Smooth muscle cell (in vitro differentiated cells): ENCODE measurements around the gene KRT81. TPM values are rescaled to one million over a fixed set of nuclear protein-coding genes. Genes with fewer than 3 reads are reported as not detected.
"Not testable (repeated sequence)": the region's sequence is repeated elsewhere in the genome, so short reads cannot be mapped to it uniquely, and the experiment has no call there.

Experiments
- DNase-seq: peaks from one replicate; lab custom pipeline; 2025; ENCODE audit not compliant: unreplicated experiment; lab: John Stamatoyannopoulos, UW
- H2AFZ ChIP-seq: fragments of 200-600 bp; sonication (generic); 2 replicates; pipeline ENCODE4 v1.6.0; 2016; ENCODE audit warnings: antibody characterized with exemption, low read depth, mild to moderate bottlenecking
- H3F3A ChIP-seq: fragments of 200-600 bp; sonication (generic); 2 replicates; pipeline ENCODE4 v1.6.0; 2017; ENCODE audit warnings: antibody characterized with exemption, low read depth
- H3K27ac ChIP-seq: fragments of 200-600 bp; sonication (generic); 2 replicates; pipeline ENCODE4 v1.5.1; 2016; ENCODE audit warnings: low read depth, mild to moderate bottlenecking
- H3K27me3 ChIP-seq: fragments of 200-600 bp; sonication (generic); 2 replicates; pipeline ENCODE4 v1.6.1; 2016; ENCODE audit warnings: low read depth, mild to moderate bottlenecking
- H3K36me3 ChIP-seq: fragments of 200-600 bp; sonication (generic); 2 replicates; pipeline ENCODE4 v1.5.1; 2016; ENCODE audit warnings: low read depth
- H3K4me1 ChIP-seq: fragments of 200-600 bp; sonication (generic); 2 replicates; pipeline ENCODE4 v1.5.1; 2016; ENCODE audit warnings: low read depth
- H3K4me2 ChIP-seq: fragments of 200-600 bp; sonication (generic); 2 replicates; pipeline ENCODE4 v1.6.0; 2016; ENCODE audit warnings: mild to moderate bottlenecking
- H3K4me3 ChIP-seq: fragments of 200-600 bp; sonication (generic); 2 replicates; pipeline ENCODE4 v1.5.1; 2016; ENCODE audit warnings: mild to moderate bottlenecking
- H3K79me2 ChIP-seq: fragments of 200-600 bp; sonication (generic); 2 replicates; pipeline ENCODE4 v1.6.0; 2016; ENCODE audit warnings: low read depth, mild to moderate bottlenecking
- H3K9ac ChIP-seq: fragments of 200-600 bp; sonication (generic); 2 replicates; pipeline ENCODE4 v1.6.0; 2016; ENCODE audit warnings: low read depth
- H3K9me3 ChIP-seq: fragments of 200-600 bp; sonication (generic); replicated peaks from 2 replicates; pipeline ENCODE4 v1.5.1; 2016; ENCODE audit warnings: low read depth
- H4K20me1 ChIP-seq: fragments of 200-600 bp; sonication (generic); 2 replicates; pipeline ENCODE4 v1.6.0; 2016; ENCODE audit warnings: low read depth
- WGBS: methylation state at CpG from one replicate; pipeline ENCODE4 v1.1.7; 2016; ENCODE audit warnings: low lambda C conversion rate; 5-methylcytosine and 5-hydroxymethylcytosine counted together
- polyA plus RNA-seq: library from polyadenylated mRNA; unstranded; fragments of >200 nt; fragmentation: Nextera tagmentation; extraction: Ambion mirVana; gene quantifications from 2 replicates; pipeline ENCODE4 v1.2.1, GENCODE V29; 2016
- total RNA-seq: library from RNA; depleted of rRNA; stranded (reverse); fragments of >200 nt; gene quantifications from 2 replicates; pipeline ENCODE4 v1.2.3, GENCODE V29; 2014
- TF ChIP-seq, protein P1 (sequence below): fragments of 200-600 bp; sonication (generic); IDR thresholded peaks from 2 replicates; pipeline ENCODE4 v1.5.1; 2017; ENCODE audit warnings: borderline replicate concordance, mild to moderate bottlenecking, antibody characterized with exemption; ENCODE audit not compliant: insufficient read depth, poor library complexity, severe bottlenecking

Gene KRT81
- total and polyA plus RNA-seq, 2 experiments from 2014 or later, result 0.49 to 1.4 TPM

DNA sequence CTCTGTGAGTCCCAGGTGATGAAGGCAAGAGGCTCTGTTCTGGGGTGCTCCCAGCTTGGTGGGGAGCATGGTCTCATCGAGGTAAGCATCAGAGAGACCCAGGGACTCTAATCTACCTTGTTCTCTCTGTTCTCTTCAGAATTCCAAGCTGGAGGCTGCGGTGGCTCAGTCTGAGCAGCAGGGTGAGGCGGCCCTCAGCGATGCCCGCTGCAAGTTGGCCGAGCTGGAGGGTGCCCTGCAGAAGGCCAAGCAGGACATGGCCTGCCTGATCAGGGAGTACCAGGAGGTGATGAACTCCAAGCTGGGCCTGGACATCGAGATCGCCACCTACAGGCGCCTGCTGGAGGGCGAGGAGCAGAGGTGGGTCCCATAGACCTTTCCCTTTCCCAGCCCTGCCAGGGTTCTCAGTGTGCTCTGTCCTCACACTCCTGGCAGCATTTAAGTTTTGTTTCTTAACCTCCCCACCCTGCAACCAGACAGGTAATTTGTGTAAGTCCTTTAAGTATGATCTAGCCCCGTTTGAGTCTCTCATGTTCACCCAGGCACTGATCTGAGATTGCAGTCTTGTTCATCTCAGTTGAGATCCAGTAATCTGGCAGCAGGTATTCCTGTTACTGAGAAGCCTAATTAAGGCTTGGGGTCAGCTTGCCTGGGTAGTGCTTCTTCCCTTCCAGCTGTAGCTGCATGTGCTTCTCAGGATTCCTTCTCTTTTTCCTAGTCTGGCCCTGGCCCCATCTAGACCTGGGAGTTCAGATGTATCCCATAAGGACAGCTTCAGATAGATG lies 14.8 kb upstream of the KRT81 start:
- no peaks in the 10 kb centered on the region for H4K20me1 ChIP-seq
- H3K27ac ChIP-seq, result no peak overlapping the region
- H3F3A ChIP-seq, result no peaks in the 10 kb centered on the region
- 60% methylated on average over 11 of the region's 11 CpGs for WGBS
- no peak overlapping the region for H2AFZ ChIP-seq
- H3K27me3 ChIP-seq, result peaks cover 21% of the 10 kb centered on the region
- H3K79me2 ChIP-seq, result no peaks in the 10 kb centered on the region
- peaks cover 4% of the 10 kb centered on the region for H3K4me1 ChIP-seq
- DNase-seq, result no peak
- no peak overlapping the region for H3K9ac ChIP-seq
- TF ChIP-seq, protein P1, sequence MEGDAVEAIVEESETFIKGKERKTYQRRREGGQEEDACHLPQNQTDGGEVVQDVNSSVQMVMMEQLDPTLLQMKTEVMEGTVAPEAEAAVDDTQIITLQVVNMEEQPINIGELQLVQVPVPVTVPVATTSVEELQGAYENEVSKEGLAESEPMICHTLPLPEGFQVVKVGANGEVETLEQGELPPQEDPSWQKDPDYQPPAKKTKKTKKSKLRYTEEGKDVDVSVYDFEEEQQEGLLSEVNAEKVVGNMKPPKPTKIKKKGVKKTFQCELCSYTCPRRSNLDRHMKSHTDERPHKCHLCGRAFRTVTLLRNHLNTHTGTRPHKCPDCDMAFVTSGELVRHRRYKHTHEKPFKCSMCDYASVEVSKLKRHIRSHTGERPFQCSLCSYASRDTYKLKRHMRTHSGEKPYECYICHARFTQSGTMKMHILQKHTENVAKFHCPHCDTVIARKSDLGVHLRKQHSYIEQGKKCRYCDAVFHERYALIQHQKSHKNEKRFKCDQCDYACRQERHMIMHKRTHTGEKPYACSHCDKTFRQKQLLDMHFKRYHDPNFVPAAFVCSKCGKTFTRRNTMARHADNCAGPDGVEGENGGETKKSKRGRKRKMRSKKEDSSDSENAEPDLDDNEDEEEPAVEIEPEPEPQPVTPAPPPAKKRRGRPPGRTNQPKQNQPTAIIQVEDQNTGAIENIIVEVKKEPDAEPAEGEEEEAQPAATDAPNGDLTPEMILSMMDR, result peak; percentile 22
- no peak overlapping the region for H3K4me2 ChIP-seq
- H3K9me3 ChIP-seq, result no peaks in the 10 kb centered on the region
- no peaks in the 10 kb centered on the region for H3K36me3 ChIP-seq
- no peak overlapping the region for H3K4me3 ChIP-seq

DNA sequence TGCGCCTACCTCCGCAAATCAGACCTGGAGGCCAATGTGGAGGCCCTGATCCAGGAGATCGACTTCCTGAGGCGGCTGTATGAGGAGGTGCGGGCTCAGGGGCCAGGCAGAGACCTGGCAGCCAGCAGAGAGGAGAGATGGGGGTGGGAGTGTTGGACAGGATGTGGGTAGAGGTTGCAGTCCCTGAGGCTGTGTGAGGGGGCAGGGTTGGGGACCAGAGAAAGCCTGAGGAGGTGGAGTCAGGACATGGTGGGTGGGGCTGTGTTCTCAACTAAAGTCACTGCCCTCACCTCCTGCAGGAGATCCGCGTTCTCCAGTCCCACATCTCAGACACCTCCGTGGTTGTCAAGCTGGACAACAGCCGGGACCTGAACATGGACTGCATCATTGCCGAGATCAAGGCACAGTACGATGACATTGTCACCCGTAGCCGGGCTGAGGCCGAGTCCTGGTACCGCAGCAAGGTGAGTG lies 13.6 kb upstream of the KRT81 start:
- H3K4me1 ChIP-seq, H3K27ac ChIP-seq, H4K20me1 ChIP-seq, H3F3A ChIP-seq, H3K9ac ChIP-seq, DNase-seq, H2AFZ ChIP-seq, H3K4me2 ChIP-seq, H3K4me3 ChIP-seq, H3K9me3 ChIP-seq, H3K79me2 ChIP-seq, H3K36me3 ChIP-seq: not testable (repeated sequence)
- peaks cover 32% of the 10 kb centered on the region for H3K27me3 ChIP-seq
- WGBS, result 85% methylated on average over 15 of the region's 15 CpGs

DNA sequence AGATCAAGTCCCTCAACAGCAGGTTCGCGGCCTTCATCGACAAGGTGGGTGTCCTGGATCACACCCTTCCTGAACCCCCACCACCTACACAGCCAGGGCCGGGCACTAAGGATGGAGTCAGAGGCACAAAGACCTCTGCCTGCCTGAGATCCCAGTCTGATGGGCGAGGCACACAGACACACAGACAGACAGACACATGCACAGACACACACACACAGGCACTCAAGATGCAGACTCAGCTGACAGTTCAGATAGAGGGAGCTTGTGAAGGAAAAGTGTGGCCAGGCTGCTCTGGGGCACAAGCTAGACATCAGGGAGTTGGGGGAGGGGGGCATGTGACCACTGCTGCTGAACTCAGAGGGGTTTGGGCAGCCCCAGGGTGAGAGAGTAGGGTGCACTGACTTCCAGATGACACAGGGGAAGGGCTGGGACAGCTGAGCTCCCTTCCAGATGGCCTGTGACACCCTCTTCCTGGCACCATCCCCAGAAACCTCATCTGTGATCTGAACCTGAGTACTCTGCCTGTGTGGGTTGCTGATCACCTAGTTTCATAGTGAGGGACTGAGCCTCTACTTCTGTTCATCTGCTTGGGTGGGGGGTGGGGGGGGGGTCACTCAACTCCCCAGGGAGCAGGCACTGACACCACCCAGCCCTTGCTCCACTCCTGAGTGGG lies 11.0 kb upstream of the KRT81 start:
- not testable (repeated sequence) for H3K27ac ChIP-seq, H3K4me1 ChIP-seq, H3K79me2 ChIP-seq, H3K36me3 ChIP-seq, H3K4me3 ChIP-seq, H3K4me2 ChIP-seq, H3F3A ChIP-seq, H2AFZ ChIP-seq, DNase-seq, H4K20me1 ChIP-seq, H3K9ac ChIP-seq, H3K9me3 ChIP-seq
- peaks cover 45% of the 10 kb centered on the region for H3K27me3 ChIP-seq
- no CpG with 5 or more reads among the region's 5 CpGs for WGBS

DNA sequence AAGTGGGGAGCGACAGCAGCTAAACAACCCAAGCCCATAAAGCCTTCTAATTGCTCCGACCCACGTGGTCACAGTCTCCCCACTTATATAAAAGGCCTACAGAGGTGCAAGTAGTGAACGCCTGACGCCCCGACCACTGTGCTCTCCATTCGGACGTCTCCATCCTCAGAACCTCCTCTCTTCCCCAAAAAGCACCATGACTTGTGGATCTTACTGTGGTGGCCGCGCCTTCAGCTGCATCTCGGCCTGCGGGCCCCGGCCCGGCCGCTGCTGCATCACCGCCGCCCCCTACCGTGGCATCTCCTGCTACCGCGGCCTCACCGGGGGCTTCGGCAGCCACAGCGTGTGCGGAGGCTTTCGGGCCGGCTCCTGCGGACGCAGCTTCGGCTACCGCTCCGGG lies 10.4 kb upstream of the KRT81 start:
- H2AFZ ChIP-seq, H4K20me1 ChIP-seq, H3K9me3 ChIP-seq, H3K79me2 ChIP-seq, DNase-seq, H3K27ac ChIP-seq, H3K4me2 ChIP-seq, H3K4me3 ChIP-seq, H3K4me1 ChIP-seq, H3F3A ChIP-seq, H3K36me3 ChIP-seq, H3K9ac ChIP-seq: not testable (repeated sequence)
- H3K27me3 ChIP-seq, result peaks cover 45% of the 10 kb centered on the region
- 86% methylated on average over 26 of the region's 31 CpGs for WGBS
